GM12865 (cell line): ENCODE results near the gene NCK2.

ENCODE experiments used
- DNase-seq: peaks from one replicate; pipeline ENCODE4 v3.0.0; 2010; ENCODE audit warnings: low read depth
- H3K4me3 ChIP-seq: 2 replicates; pipeline ENCODE4 v1.5.1; 2011; ENCODE audit warnings: mild to moderate bottlenecking, low read depth, low read length, control low read depth
- TF ChIP-seq, protein P1 (sequence below): IDR thresholded peaks from 2 replicates; pipeline ENCODE4 v1.5.1; 2011; ENCODE audit warnings: low read length, control low read depth, low read depth, inconsistent platforms; ENCODE audit not compliant: insufficient read depth; ENCODE audit errors: missing control alignments

NCK2 gene

GRCh38 chr2:105813045-105813315, 68.3 kb downstream of the NCK2 start:
- no peak overlapping the region for H3K4me3 ChIP-seq
- DNase-seq, result no peak
- TF ChIP-seq, protein P1, sequence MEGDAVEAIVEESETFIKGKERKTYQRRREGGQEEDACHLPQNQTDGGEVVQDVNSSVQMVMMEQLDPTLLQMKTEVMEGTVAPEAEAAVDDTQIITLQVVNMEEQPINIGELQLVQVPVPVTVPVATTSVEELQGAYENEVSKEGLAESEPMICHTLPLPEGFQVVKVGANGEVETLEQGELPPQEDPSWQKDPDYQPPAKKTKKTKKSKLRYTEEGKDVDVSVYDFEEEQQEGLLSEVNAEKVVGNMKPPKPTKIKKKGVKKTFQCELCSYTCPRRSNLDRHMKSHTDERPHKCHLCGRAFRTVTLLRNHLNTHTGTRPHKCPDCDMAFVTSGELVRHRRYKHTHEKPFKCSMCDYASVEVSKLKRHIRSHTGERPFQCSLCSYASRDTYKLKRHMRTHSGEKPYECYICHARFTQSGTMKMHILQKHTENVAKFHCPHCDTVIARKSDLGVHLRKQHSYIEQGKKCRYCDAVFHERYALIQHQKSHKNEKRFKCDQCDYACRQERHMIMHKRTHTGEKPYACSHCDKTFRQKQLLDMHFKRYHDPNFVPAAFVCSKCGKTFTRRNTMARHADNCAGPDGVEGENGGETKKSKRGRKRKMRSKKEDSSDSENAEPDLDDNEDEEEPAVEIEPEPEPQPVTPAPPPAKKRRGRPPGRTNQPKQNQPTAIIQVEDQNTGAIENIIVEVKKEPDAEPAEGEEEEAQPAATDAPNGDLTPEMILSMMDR, result no peak

GRCh38 chr2:105813405-105813804, 68.7 kb downstream of the NCK2 start:
- DNase-seq, result no peak
- no peak overlapping the region for H3K4me3 ChIP-seq
- TF ChIP-seq, protein P1, result no peak

GRCh38 chr2:105814291-105814940, 69.7 kb downstream of the NCK2 start:
- H3K4me3 ChIP-seq, result no peak overlapping the region
- TF ChIP-seq, protein P1, result no peak
- no peak for DNase-seq

- TF ChIP-seq, protein P1, result no peak
- no peak overlapping the region for H3K4me3 ChIP-seq
- no peak for DNase-seq
Observed at GRCh38 chr2:105815401-105815800, 70.7 kb downstream of the NCK2 start.

- H3K4me3 ChIP-seq, result no peak overlapping the region
- DNase-seq, result no peak
- TF ChIP-seq, protein P1, result no peak
Observed at GRCh38 chr2:105820151-105820550, 75.4 kb downstream of the NCK2 start.

- TF ChIP-seq, protein P1, result no peak
- DNase-seq, result no peak
- H3K4me3 ChIP-seq, result no peak overlapping the region
Observed at GRCh38 chr2:105820691-105821090, 76.0 kb downstream of the NCK2 start.

DNA sequence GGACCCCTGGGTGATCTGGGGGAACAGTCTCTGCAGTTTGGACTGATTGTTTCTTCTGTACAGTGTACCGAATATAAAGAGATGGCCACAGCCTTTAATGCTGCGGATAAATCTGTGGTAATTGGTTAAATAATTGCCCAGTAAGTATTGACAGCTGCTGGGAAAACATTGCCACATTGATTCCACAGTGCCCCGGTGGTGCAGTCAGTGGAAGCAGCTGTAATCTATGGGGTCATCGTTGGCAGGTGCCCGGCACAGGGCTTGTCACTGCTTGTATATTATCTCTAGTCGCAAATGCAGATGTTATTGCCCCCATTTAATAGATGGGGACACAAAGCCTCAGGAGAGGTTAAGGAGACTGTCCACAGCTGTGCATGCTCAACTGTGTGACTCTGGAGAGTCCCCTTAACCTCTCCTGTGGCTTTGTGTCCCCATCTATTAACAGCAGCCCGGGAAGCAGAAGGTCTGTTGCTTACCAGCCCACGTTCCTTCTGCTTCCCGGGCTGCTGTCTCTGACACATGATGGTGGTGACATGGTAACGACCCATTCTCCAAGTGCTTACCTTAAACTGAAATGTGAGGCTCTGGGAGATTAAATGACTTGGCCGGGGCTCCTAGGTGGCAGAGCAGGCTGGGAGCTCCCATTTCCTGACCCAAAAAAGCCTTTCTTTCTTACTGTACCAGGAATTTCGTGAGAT, 76.9 kb downstream of the NCK2 start:
- TF ChIP-seq, protein P1, result no peak
- no peak for DNase-seq
- no peak overlapping the region for H3K4me3 ChIP-seq
